Endothelial cell of umbilical vein (primary cell): ENCODE measurements around the gene C8G. TPM values are rescaled to one million over a fixed set of nuclear protein-coding genes. Genes with fewer than 3 reads are reported as not detected.

Experiments used
- BruUV-seq: library from RNA; stranded (reverse); fragments of 400-500 nt; replicated peaks from 2 replicates; lab custom pipeline; 2021; lab: Mats Ljungman, UMichigan
- CTCF ChIA-PET: fragments of 300-600, 350-600 bp; sonication (Branson Sonifier 250); formaldehyde crosslinking; loops from one replicate; lab custom pipeline; 2021; ENCODE audit warnings: antibody characterized with exemption, inconsistent platforms; lab: Charles Lee
- POLR2A ChIA-PET: fragments of 300-600, 350-600 bp; sonication (Branson Sonifier 250); formaldehyde crosslinking; loops from one replicate; lab custom pipeline; 2021; ENCODE audit warnings: antibody characterized with exemption, inconsistent platforms; lab: Charles Lee
- DNase-seq: peaks from one replicate; pipeline ENCODE4 v3.0.0-alpha.2; 2011; ENCODE audit warnings: low read depth, low spot score
- FAIRE-seq: peaks from 2 replicates; lab custom pipeline; 2011; peaks lifted over from hg19 to GRCh38; lab: Jason Lieb, UNC
- H2AFZ ChIP-seq: 2 replicates; pipeline ENCODE4 v1.6.0; 2012; ENCODE audit warnings: low read depth, low read length, control low read depth, inconsistent platforms
- H3K27ac ChIP-seq: 2 replicates; pipeline ENCODE4 v1.5.1; 2011; ENCODE audit warnings: low read depth, mild to moderate bottlenecking, control low read depth, low read length, moderate library complexity; ENCODE audit not compliant: insufficient read depth
- H3K27me3 ChIP-seq, 2 experiments: 2 replicates each; pipeline versions ENCODE4 v1.6.0 to v1.6.1; 2011; ENCODE audit warnings: low read length in 2 of 2, mixed read lengths in 1 of 2; ENCODE audit not compliant: control insufficient read depth in 2 of 2, insufficient read depth in 2 of 2
- H3K36me3 ChIP-seq, 2 experiments: 2 replicates in 1 of 2; 3 replicates in 1 of 2; pipeline ENCODE4 v1.5.1; 2011; ENCODE audit warnings: low read length in 2 of 2, mild to moderate bottlenecking in 1 of 2, moderate library complexity in 1 of 2; ENCODE audit not compliant: control insufficient read depth in 2 of 2, insufficient read depth in 2 of 2; ENCODE audit errors: extremely low read depth in 1 of 2
- H3K4me1 ChIP-seq: 3 replicates; pipeline ENCODE4 v1.5.1; 2011; ENCODE audit warnings: mild to moderate bottlenecking, low read length; ENCODE audit not compliant: control insufficient read depth, insufficient read depth; ENCODE audit errors: extremely low read depth
- H3K4me2 ChIP-seq: 2 replicates; pipeline ENCODE4 v1.6.1; 2011; ENCODE audit warnings: low read length, control low read depth, mixed read lengths; ENCODE audit not compliant: insufficient read depth
- H3K4me3 ChIP-seq, 3 experiments: fragments of 200-600 bp in 1 of 3; sonication (generic), shearing (Covaris generic) in 1 of 3; replicated peaks in 1 of 3; 2 replicates each; pipeline ENCODE4 v1.5.1; 2011 to 2016; ENCODE audit warnings: control low read depth in 3 of 3, low read length in 3 of 3, mild to moderate bottlenecking in 2 of 3, inconsistent platforms in 1 of 3, low read depth in 1 of 3, moderate library complexity in 1 of 3; ENCODE audit not compliant: insufficient read depth in 1 of 3
- H3K79me2 ChIP-seq: 2 replicates; pipeline ENCODE4 v1.6.0; 2012; ENCODE audit warnings: low read length, inconsistent platforms; ENCODE audit not compliant: control insufficient read depth, insufficient read depth
- H3K9ac ChIP-seq: replicated peaks from 2 replicates; pipeline ENCODE3; 2011; ENCODE audit warnings: low read length, control low read depth; ENCODE audit not compliant: insufficient read depth; ENCODE audit errors: extremely low read depth
- H3K9me1 ChIP-seq: replicated peaks from 3 replicates; pipeline ENCODE4 v1.6.0; 2011; ENCODE audit warnings: mild to moderate bottlenecking, low read length; ENCODE audit not compliant: control insufficient read depth, insufficient read depth; ENCODE audit errors: extremely low read depth
- H3K9me3 ChIP-seq: replicated peaks from 2 replicates; pipeline ENCODE4 v1.5.1; 2012; ENCODE audit warnings: low read length, inconsistent platforms; ENCODE audit not compliant: control insufficient read depth, insufficient read depth
- H4K20me1 ChIP-seq: replicated peaks from 2 replicates; pipeline ENCODE3; 2011; ENCODE audit warnings: mild to moderate bottlenecking, low read length; ENCODE audit not compliant: control insufficient read depth, insufficient read depth; ENCODE audit errors: extremely low read depth
- CTCF ChIP-seq, 2 donors: IDR thresholded peaks; 1 replicate in 1 of 2; 2 replicates in 1 of 2; pipeline ENCODE4 v1.5.1; 2011; ENCODE audit warnings: low read length in 2 of 2, mild to moderate bottlenecking in 2 of 2, moderate library complexity in 2 of 2, control low read depth in 1 of 2, inconsistent platforms in 1 of 2, low read depth in 1 of 2; ENCODE audit not compliant: insufficient read depth in 1 of 2; ENCODE audit errors: extremely low read depth in 1 of 2
- EZH2 ChIP-seq: IDR thresholded peaks from 2 replicates; pipeline ENCODE4 v1.6.1; 2012; ENCODE audit warnings: borderline replicate concordance, low read depth, mild to moderate bottlenecking, moderate library complexity, low read length, inconsistent platforms; ENCODE audit not compliant: severe bottlenecking
- FOS ChIP-seq: IDR thresholded peaks from 2 replicates; pipeline ENCODE4 v1.6.1; 2011; ENCODE audit warnings: mild to moderate bottlenecking, low read length, moderate library complexity, borderline replicate concordance; ENCODE audit not compliant: insufficient read depth
- GATA2 ChIP-seq: IDR thresholded peaks from 2 replicates; pipeline ENCODE4 v1.7.0; 2011; ENCODE audit warnings: low read depth, mild to moderate bottlenecking, moderate library complexity, mixed read lengths, low read length; ENCODE audit not compliant: insufficient read length, insufficient read depth
- JUN ChIP-seq: IDR thresholded peaks from 2 replicates; pipeline ENCODE4 v1.6.1; 2011; ENCODE audit warnings: borderline replicate concordance, low read depth; ENCODE audit not compliant: insufficient read length, insufficient read depth
- MAX ChIP-seq: IDR thresholded peaks from 2 replicates; pipeline ENCODE4 v1.6.1; 2011; ENCODE audit not compliant: insufficient read depth, insufficient read length
- MYC ChIP-seq: IDR thresholded peaks from one replicate; pipeline ENCODE4 v1.6.1; 2011; ENCODE audit warnings: mild to moderate bottlenecking, low read depth, low read length
- POLR2A ChIP-seq: IDR thresholded peaks from 2 replicates; pipeline ENCODE4 v1.6.1; 2012; ENCODE audit warnings: low read depth, mild to moderate bottlenecking, control low read depth, low read length
- POLR2AphosphoS5 ChIP-seq: IDR thresholded peaks from 2 replicates; pipeline ENCODE4 v1.6.1; 2012; ENCODE audit warnings: low read depth, mild to moderate bottlenecking, control low read depth, low read length, moderate library complexity; ENCODE audit not compliant: insufficient read depth
- dilution Hi-C: fragments of 300-500 bp; cut with MboI; formaldehyde crosslinking; loops from one replicate; pipeline ENCODE4 v1.15.0; 2019; ENCODE audit warnings: low sequenced_read_pairs; ENCODE audit not compliant: extremely low pct_ligation_motif_present
- intact Hi-C: fragments of 100-400 bp; cut with micrococcal nuclease; formaldehyde crosslinking; loops from one replicate; pipeline ENCODE4 v1.10.0; 2022
- polyA plus RNA-seq, 4 experiments: library from polyadenylated mRNA; depleted of rRNA in 3 of 4; stranded (reverse) in 3 of 4; unstranded in 1 of 4; fragments of >200 nt; gene quantifications; 2 replicates each; pipeline versions ENCODE4 v1.2.1 to v1.2.3, GENCODE V29; 2011 to 2012; ENCODE audit warnings: missing spikeins in 1 of 4
- total RNA-seq: library from RNA; stranded (reverse); gene quantifications from 2 replicates; pipeline ENCODE4 v1.2.3, GENCODE V29; 2021

The C8G gene
- total and polyA plus RNA-seq, 2 donors (not counting 3 experiments of a cell fraction or from before 2014, with no cell fraction given) = 0.47 to 1.9 TPM

DNA sequence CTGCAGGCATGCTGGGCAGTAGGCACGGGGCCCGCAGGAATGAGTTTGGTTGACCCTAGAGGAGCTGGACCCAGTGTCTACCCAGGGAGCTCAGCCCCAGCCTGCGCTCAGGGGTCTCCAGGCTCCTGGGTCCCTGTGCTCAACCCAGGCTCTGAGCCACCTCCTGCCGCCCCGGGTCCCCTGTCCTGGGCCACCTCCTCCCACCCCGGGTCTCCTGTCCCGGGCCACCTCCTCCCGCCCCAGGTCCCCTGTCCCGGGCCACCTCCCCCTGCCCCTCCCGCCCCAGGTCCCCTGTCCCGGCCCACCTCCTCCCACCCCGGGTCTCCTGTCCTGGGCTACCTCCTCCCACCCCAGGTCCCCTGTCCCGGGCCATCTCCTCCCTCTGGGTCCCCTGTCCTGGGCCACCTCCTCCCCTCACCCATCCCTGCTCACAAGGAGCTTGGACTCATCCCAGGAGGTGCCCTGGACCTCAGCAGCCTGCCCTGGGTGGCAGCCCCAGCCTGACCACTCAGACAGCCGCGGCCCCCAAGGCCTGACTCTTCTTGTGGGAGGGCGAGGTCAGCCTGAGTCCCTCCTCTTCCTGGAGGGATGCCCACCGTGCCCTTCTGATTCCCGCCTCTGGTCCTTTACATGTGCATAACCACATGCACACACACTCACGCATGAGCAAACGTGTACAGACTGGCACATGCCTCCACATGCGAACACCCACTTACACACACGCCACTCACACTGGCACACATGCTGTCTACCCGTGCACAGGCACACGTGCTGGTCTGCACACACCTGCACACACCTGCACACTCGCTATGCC, 9.4 kb downstream of the C8G start:
- H4K20me1 ChIP-seq = no peaks in the 10 kb centered on the region
- no peaks in the 10 kb centered on the region for H3K79me2 ChIP-seq
- H3K27me3 ChIP-seq = no peaks in the 10 kb centered on the region
- no peaks in the 10 kb centered on the region for H3K9me3 ChIP-seq
- H3K4me3 ChIP-seq = no peak overlapping the region
- no peak overlapping the region for H3K9ac ChIP-seq
- TF ChIP-seq MAX (no peak), POLR2AphosphoS5 (no peak), JUN (no peak), EZH2 (no peak), FOS (no peak), POLR2A (no peak), MYC (no peak), GATA2 (no peak), CTCF (IDR thresholded peaks at IDR 0.05; ENCODE audit: extremely low read depth in 1 of 2, insufficient read depth in 1 of 2, low read depth in 1 of 2, low read length in 2 of 2) (no peak)
- H2AFZ ChIP-seq = no peak overlapping the region
- no TSS peak for BruUV-seq
- H3K36me3 ChIP-seq = no peaks in the 10 kb centered on the region
- CTCF ChIA-PET = interaction anchor here (1.0 to 1.1 kb wide), 3 partner anchors 41 to 75 kb away, joined by 3 to 5 read pairs (median 4); partner anchors contain the start of gene CLIC3
- DNase-seq = no peak
- dilution Hi-C loops = no loop called here
- H3K4me2 ChIP-seq = no peak overlapping the region
- POLR2A ChIA-PET = no interaction called here
- FAIRE-seq = no peak
- no peaks in the 10 kb centered on the region for H3K9me1 ChIP-seq
- H3K27ac ChIP-seq = no peak overlapping the region
- H3K4me1 ChIP-seq = peaks cover 5% of the 10 kb centered on the region
- intact Hi-C loops = no loop called here
